OCI-LY3 (cell line): ENCODE data around the gene RBMS3.

Experiments
- CTCF ChIP-seq: fragments of 200-600, 300-600 bp; sonication (generic); IDR thresholded peaks from 2 replicates; pipeline ENCODE4 v1.5.1; 2014; ENCODE audit warnings: antibody characterized with exemption, low read length, low read depth
- EZH2phosphoT487 ChIP-seq: fragments of 200-600 bp; shearing (Covaris generic); IDR thresholded peaks from 2 replicates; pipeline ENCODE4 v1.6.1; 2018; ENCODE audit warnings: antibody characterized with exemption, mixed run types, low read depth

GRCh38 chr3:29898171-29898965, 617.5 kb downstream of the RBMS3 start:
- TF ChIP-seq CTCF (no peak), EZH2phosphoT487 (no peak)
